IMR-90 (cell line): ENCODE results near the gene MAP2K5. TPM values are rescaled to one million over a fixed set of nuclear protein-coding genes. Genes with fewer than 3 reads are reported as not detected.

Source experiments
- ATAC-seq: fragments of 200-7000 bp; cut with Tn5 transposase; 2 replicates; pipeline ENCODE4 v1.9.1; 2020; ENCODE audit warnings: low read depth, mild to moderate bottlenecking, moderate library complexity
- BruUV-seq: library from RNA; stranded (reverse); fragments of 400-500 nt; replicated peaks from 2 replicates; lab custom pipeline; 2021; lab: Mats Ljungman, UMichigan
- CTCF ChIA-PET: fragments of 300-600 bp; formaldehyde crosslinking; extraction: SDS; loops from one replicate; lab custom pipeline; 2021; ENCODE audit warnings: antibody characterized with exemption; lab: Yijun Ruan, JAX
- POLR2A ChIA-PET: fragments of 300-600 bp; sonication (Branson Sonifier 250); formaldehyde crosslinking; loops from one replicate; lab custom pipeline; 2022; ENCODE audit warnings: antibody characterized with exemption; ENCODE audit not compliant: unreplicated experiment; lab: Charles Lee
- DNase-seq: peaks from one replicate; pipeline ENCODE4 v3.0.0; 2013
- H2AFZ ChIP-seq: replicated peaks from 2 replicates; pipeline ENCODE3; 2013; ENCODE audit warnings: low read length, mild to moderate bottlenecking; ENCODE audit not compliant: poor library complexity
- H2AK5ac ChIP-seq: 2 replicates; pipeline ENCODE4 v1.6.1; 2013; ENCODE audit warnings: low read depth, low read length, inconsistent platforms
- H2AK9ac ChIP-seq: replicated peaks from 2 replicates; pipeline ENCODE3; 2013; ENCODE audit warnings: mild to moderate bottlenecking, low read depth, low read length, moderate library complexity; ENCODE audit not compliant: poor library complexity
- H2BK120ac ChIP-seq: 2 replicates; pipeline ENCODE4 v1.6.1; 2013; ENCODE audit warnings: low read depth, low read length, inconsistent platforms
- H2BK15ac ChIP-seq: 3 replicates; pipeline ENCODE4 v1.6.1; 2013; ENCODE audit warnings: low read depth, low read length, inconsistent platforms
- H2BK20ac ChIP-seq: 2 replicates; pipeline ENCODE4 v1.6.1; 2013; ENCODE audit warnings: low read depth, mild to moderate bottlenecking, inconsistent platforms, low read length, moderate library complexity
- H2BK5ac ChIP-seq: 2 replicates; pipeline ENCODE4 v1.6.1; 2013; ENCODE audit warnings: mild to moderate bottlenecking, low read depth, low read length, inconsistent platforms; ENCODE audit not compliant: poor library complexity, severe bottlenecking
- H3K14ac ChIP-seq: replicated peaks from 2 replicates; pipeline ENCODE4 v1.6.1; 2013; ENCODE audit warnings: low read depth, low read length, inconsistent platforms
- H3K18ac ChIP-seq: 2 replicates; pipeline ENCODE4 v1.6.1; 2013; ENCODE audit warnings: low read depth, low read length, control low read depth
- H3K23ac ChIP-seq: 2 replicates; pipeline ENCODE4 v1.6.1; 2013; ENCODE audit warnings: low read depth, low read length, inconsistent platforms
- H3K27ac ChIP-seq: 2 replicates; pipeline ENCODE4 v1.5.1; 2013; ENCODE audit warnings: mild to moderate bottlenecking, control low read depth, low read length; ENCODE audit not compliant: insufficient read depth
- H3K27me3 ChIP-seq: 2 replicates; pipeline ENCODE4 v1.6.1; 2013; ENCODE audit warnings: low read length; ENCODE audit not compliant: control insufficient read depth, insufficient read depth
- H3K36me3 ChIP-seq: 2 replicates; pipeline ENCODE4 v1.6.1; 2013; ENCODE audit warnings: low read length, mixed read lengths; ENCODE audit not compliant: control insufficient read depth, insufficient read depth
- H3K4ac ChIP-seq: 2 replicates; pipeline ENCODE4 v1.6.1; 2013; ENCODE audit warnings: low read depth, low read length, inconsistent platforms
- H3K4me1 ChIP-seq: 2 replicates; pipeline ENCODE4 v1.6.1; 2013; ENCODE audit warnings: low read length, mixed read lengths; ENCODE audit not compliant: control insufficient read depth, insufficient read depth
- H3K4me2 ChIP-seq: 2 replicates; pipeline ENCODE4 v1.6.1; 2013; ENCODE audit warnings: low read depth, mild to moderate bottlenecking, control low read depth, low read length, moderate library complexity
- H3K4me3 ChIP-seq: 2 replicates; pipeline ENCODE4 v1.5.1; 2013; ENCODE audit warnings: low read depth, mild to moderate bottlenecking, control low read depth, low read length, moderate library complexity; ENCODE audit not compliant: insufficient read depth
- H3K56ac ChIP-seq: 2 replicates; pipeline ENCODE4 v1.6.1; 2013; ENCODE audit warnings: low read length, inconsistent platforms; ENCODE audit not compliant: insufficient read depth; ENCODE audit errors: extremely low read depth
- H3K79me1 ChIP-seq, 2 experiments: 2 replicates each; pipeline ENCODE4 v1.6.1; 2013; ENCODE audit warnings: low read length in 2 of 2, inconsistent platforms in 1 of 2, low read depth in 1 of 2
- H3K9ac ChIP-seq: 2 replicates; pipeline ENCODE4 v1.6.1; 2013; ENCODE audit warnings: low read depth, low read length, control low read depth
- H3K9me1 ChIP-seq: 2 replicates; pipeline ENCODE4 v1.6.1; 2013; ENCODE audit warnings: low read length, inconsistent platforms; ENCODE audit not compliant: insufficient read depth
- H3K9me3 ChIP-seq: 2 replicates; pipeline ENCODE4 v1.6.1; 2013; ENCODE audit warnings: low read length; ENCODE audit not compliant: control insufficient read depth, insufficient read depth
- H4K20me1 ChIP-seq: 2 replicates; pipeline ENCODE4 v1.6.1; 2013; ENCODE audit warnings: low read length, inconsistent platforms; ENCODE audit not compliant: insufficient read depth
- H4K5ac ChIP-seq: 2 replicates; pipeline ENCODE4 v1.6.1; 2013; ENCODE audit warnings: mild to moderate bottlenecking, low read depth, low read length, control low read depth
- H4K8ac ChIP-seq, 2 experiments: 2 replicates each; pipeline ENCODE4 v1.6.1; 2013; ENCODE audit warnings: low read depth in 2 of 2, low read length in 2 of 2, control low read depth in 1 of 2, inconsistent platforms in 1 of 2
- H4K91ac ChIP-seq: 2 replicates; pipeline ENCODE4 v1.6.1; 2013; ENCODE audit warnings: low read depth, low read length, inconsistent platforms; ENCODE audit not compliant: insufficient read depth
- BHLHE40 ChIP-seq: fragments of 150-350 bp; IDR thresholded peaks from 2 replicates; pipeline ENCODE4 v1.6.1; 2016; ENCODE audit warnings: mild to moderate bottlenecking, low read depth, low read length
- CEBPB ChIP-seq: IDR thresholded peaks from 2 replicates; pipeline ENCODE4 v1.6.1; 2012; ENCODE audit warnings: low read depth, low read length, improper control_type of control experiment
- FOS ChIP-seq: fragments of 150-350 bp; IDR thresholded peaks from 2 replicates; pipeline ENCODE4 v1.6.1; 2016; ENCODE audit warnings: low read depth, low read length
- MAZ ChIP-seq: IDR thresholded peaks from 2 replicates; pipeline ENCODE4 v1.6.1; 2012; ENCODE audit warnings: low read depth, mild to moderate bottlenecking, low read length, improper control_type of control experiment, moderate library complexity, borderline replicate concordance
- RAD21 ChIP-seq: IDR thresholded peaks from 2 replicates; pipeline ENCODE4 v1.6.1; 2012; ENCODE audit warnings: low read length, improper control_type of control experiment
- SMC3 ChIP-seq: fragments of 150-350 bp; IDR thresholded peaks from 2 replicates; pipeline ENCODE4 v1.6.1; 2016; ENCODE audit warnings: low read depth, mild to moderate bottlenecking, antibody characterized with exemption, low read length, moderate library complexity
- WGBS, 2 experiments: methylation state at CpG; one replicate each; pipeline versions ENCODE4 v1.1.5 to v1.1.7; 2013; ENCODE audit warnings: missing lambda C conversion rate in 2 of 2; ENCODE audit not compliant: insufficient read length in 1 of 2; ENCODE audit errors: extremely low coverage in 2 of 2; 5-methylcytosine and 5-hydroxymethylcytosine counted together
- dilution Hi-C: fragments of 300-500 bp; cut with HindIII; formaldehyde crosslinking; loops from one replicate; pipeline ENCODE4 v1.14.3; 2018; ENCODE audit warnings: low sequenced_read_pairs; ENCODE audit not compliant: unreplicated experiment
- in situ Hi-C: fragments of 300-500 bp; cut with MboI; formaldehyde crosslinking; loops from 3 replicates; pipeline ENCODE4 v1.14.3; 2019; ENCODE audit warnings: low sequenced_read_pairs, inconsistent platforms, mixed read lengths
- intact Hi-C: fragments of 100-400 bp; cut with micrococcal nuclease; formaldehyde crosslinking; loops from 2 replicates; pipeline ENCODE4 v1.10.0; 2022
- polyA plus RNA-seq, 3 experiments: library from polyadenylated mRNA; depleted of rRNA; stranded (reverse); fragments of >200 nt; gene quantifications; 2 replicates each; pipeline ENCODE4 v1.2.3, GENCODE V29; 2012; ENCODE audit warnings: low replicate concordance in 1 of 3
- total RNA-seq: library from RNA; depleted of rRNA; stranded (reverse); fragments of >200 nt; gene quantifications from 2 replicates; pipeline ENCODE4 v1.2.3, GENCODE V29; 2012
- TF ChIP-seq, protein P1 (sequence below): conservative IDR thresholded peaks from 2 replicates; pipeline ENCODE4 v1.5.1; 2012; ENCODE audit warnings: mild to moderate bottlenecking, low read depth, low read length, improper control_type of control experiment

MAP2K5 gene
- total and polyA plus RNA-seq, 2 of the 4 experiments (the other 2 are of a cell fraction): 1.6 to 6.1 TPM

DNA sequence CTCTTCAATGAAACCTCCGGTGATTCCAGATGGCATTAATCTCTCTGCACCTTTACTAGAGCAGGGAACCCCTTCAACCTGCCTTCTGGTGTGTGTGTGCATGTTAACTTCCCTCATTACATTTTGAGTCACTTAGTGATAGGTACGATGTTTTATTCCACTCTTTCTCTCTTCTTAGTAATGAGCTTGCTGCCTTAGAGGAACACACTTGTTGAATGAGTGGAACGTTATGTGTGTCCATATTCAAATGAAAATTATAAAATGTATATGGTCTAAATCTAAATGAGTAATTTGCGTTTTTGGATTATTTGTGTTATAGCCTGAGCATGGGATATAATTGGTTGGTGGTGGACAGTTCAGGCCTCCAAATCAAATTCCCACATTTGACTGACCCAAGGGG, 12.1 kb downstream of the MAP2K5 start:
- in situ Hi-C loops: no loop called here

More for the DNA sequence above, 12.1 kb downstream of the MAP2K5 start:
- H3K9me1 ChIP-seq: no peaks in the 10 kb centered on the region
- H3K27me3 ChIP-seq: no peaks in the 10 kb centered on the region
- no peak overlapping the region for H3K9ac ChIP-seq
- no peak overlapping the region for H3K4me2 ChIP-seq
- H4K5ac ChIP-seq: no peak overlapping the region
- TF ChIP-seq SMC3: no peak
- TF ChIP-seq RAD21: no peak
- TF ChIP-seq MAZ: no peak
- no peak for TF ChIP-seq CEBPB
- TF ChIP-seq, protein P1, sequence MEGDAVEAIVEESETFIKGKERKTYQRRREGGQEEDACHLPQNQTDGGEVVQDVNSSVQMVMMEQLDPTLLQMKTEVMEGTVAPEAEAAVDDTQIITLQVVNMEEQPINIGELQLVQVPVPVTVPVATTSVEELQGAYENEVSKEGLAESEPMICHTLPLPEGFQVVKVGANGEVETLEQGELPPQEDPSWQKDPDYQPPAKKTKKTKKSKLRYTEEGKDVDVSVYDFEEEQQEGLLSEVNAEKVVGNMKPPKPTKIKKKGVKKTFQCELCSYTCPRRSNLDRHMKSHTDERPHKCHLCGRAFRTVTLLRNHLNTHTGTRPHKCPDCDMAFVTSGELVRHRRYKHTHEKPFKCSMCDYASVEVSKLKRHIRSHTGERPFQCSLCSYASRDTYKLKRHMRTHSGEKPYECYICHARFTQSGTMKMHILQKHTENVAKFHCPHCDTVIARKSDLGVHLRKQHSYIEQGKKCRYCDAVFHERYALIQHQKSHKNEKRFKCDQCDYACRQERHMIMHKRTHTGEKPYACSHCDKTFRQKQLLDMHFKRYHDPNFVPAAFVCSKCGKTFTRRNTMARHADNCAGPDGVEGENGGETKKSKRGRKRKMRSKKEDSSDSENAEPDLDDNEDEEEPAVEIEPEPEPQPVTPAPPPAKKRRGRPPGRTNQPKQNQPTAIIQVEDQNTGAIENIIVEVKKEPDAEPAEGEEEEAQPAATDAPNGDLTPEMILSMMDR: no peak
- TF ChIP-seq BHLHE40: no peak
- TF ChIP-seq FOS: no peak
- peaks cover 2% of the 10 kb centered on the region for H3K4me1 ChIP-seq
- H2BK15ac ChIP-seq: no peak overlapping the region
- H3K79me1 ChIP-seq: peaks cover 0 to 4% of the 10 kb centered on the region in 2 experiments; a peak in 3 of 4 replicates
- no peak overlapping the region for H3K4me3 ChIP-seq
- no peak overlapping the region for H3K14ac ChIP-seq
- intact Hi-C loops: no loop called here
- dilution Hi-C loops: no loop called here
- no peaks in the 10 kb centered on the region for H4K20me1 ChIP-seq
- H3K9me3 ChIP-seq: no peaks in the 10 kb centered on the region
- ChIA-PET CTCF (no interaction called here), POLR2A (no interaction called here)
- no peak overlapping the region for H2BK5ac ChIP-seq
- peaks cover 9% of the 10 kb centered on the region for H3K36me3 ChIP-seq
- BruUV-seq: no TSS peak
- ATAC-seq (no peak), DNase-seq (no peak)
- no peak overlapping the region for H3K23ac ChIP-seq
- H3K56ac ChIP-seq: no peak overlapping the region
- no peak overlapping the region for H2AFZ ChIP-seq
- WGBS, 2 experiments: 100% methylated on average over 1 of the region's 4 CpGs; no CpG with 5 or more reads in 1 of the 2 experiments
- H2AK9ac ChIP-seq: no peak overlapping the region
- H2AK5ac ChIP-seq: no peak overlapping the region
- H3K4ac ChIP-seq: no peak overlapping the region
- H4K8ac ChIP-seq: no peak overlapping the region
- no peak overlapping the region for H2BK120ac ChIP-seq
- no peak overlapping the region for H2BK20ac ChIP-seq
- no peak overlapping the region for H3K27ac ChIP-seq
- no peak overlapping the region for H4K91ac ChIP-seq
- H3K18ac ChIP-seq: no peak overlapping the region
